IMR-90 (cell line): ENCODE results near the gene NEUROD4. TPM values are rescaled to one million over a fixed set of nuclear protein-coding genes. Genes with fewer than 3 reads are reported as not detected.

Source experiments
- ATAC-seq: fragments of 200-7000 bp; cut with Tn5 transposase; 2 replicates; pipeline ENCODE4 v1.9.1; 2020; ENCODE audit warnings: low read depth, mild to moderate bottlenecking, moderate library complexity
- BruUV-seq: library from RNA; stranded (reverse); fragments of 400-500 nt; replicated peaks from 2 replicates; lab custom pipeline; 2021; lab: Mats Ljungman, UMichigan
- CTCF ChIA-PET: fragments of 300-600 bp; formaldehyde crosslinking; extraction: SDS; loops from one replicate; lab custom pipeline; 2021; ENCODE audit warnings: antibody characterized with exemption; lab: Yijun Ruan, JAX
- POLR2A ChIA-PET: fragments of 300-600 bp; sonication (Branson Sonifier 250); formaldehyde crosslinking; loops from one replicate; lab custom pipeline; 2022; ENCODE audit warnings: antibody characterized with exemption; ENCODE audit not compliant: unreplicated experiment; lab: Charles Lee
- DNase-seq: peaks from one replicate; pipeline ENCODE4 v3.0.0; 2013
- H2AFZ ChIP-seq: replicated peaks from 2 replicates; pipeline ENCODE3; 2013; ENCODE audit warnings: low read length, mild to moderate bottlenecking; ENCODE audit not compliant: poor library complexity
- H2AK5ac ChIP-seq: 2 replicates; pipeline ENCODE4 v1.6.1; 2013; ENCODE audit warnings: low read depth, low read length, inconsistent platforms
- H2AK9ac ChIP-seq: replicated peaks from 2 replicates; pipeline ENCODE3; 2013; ENCODE audit warnings: mild to moderate bottlenecking, low read depth, low read length, moderate library complexity; ENCODE audit not compliant: poor library complexity
- H2BK120ac ChIP-seq: 2 replicates; pipeline ENCODE4 v1.6.1; 2013; ENCODE audit warnings: low read depth, low read length, inconsistent platforms
- H2BK15ac ChIP-seq: 3 replicates; pipeline ENCODE4 v1.6.1; 2013; ENCODE audit warnings: low read depth, low read length, inconsistent platforms
- H2BK20ac ChIP-seq: 2 replicates; pipeline ENCODE4 v1.6.1; 2013; ENCODE audit warnings: low read depth, mild to moderate bottlenecking, inconsistent platforms, low read length, moderate library complexity
- H2BK5ac ChIP-seq: 2 replicates; pipeline ENCODE4 v1.6.1; 2013; ENCODE audit warnings: mild to moderate bottlenecking, low read depth, low read length, inconsistent platforms; ENCODE audit not compliant: poor library complexity, severe bottlenecking
- H3K14ac ChIP-seq: replicated peaks from 2 replicates; pipeline ENCODE4 v1.6.1; 2013; ENCODE audit warnings: low read depth, low read length, inconsistent platforms
- H3K18ac ChIP-seq: 2 replicates; pipeline ENCODE4 v1.6.1; 2013; ENCODE audit warnings: low read depth, low read length, control low read depth
- H3K23ac ChIP-seq: 2 replicates; pipeline ENCODE4 v1.6.1; 2013; ENCODE audit warnings: low read depth, low read length, inconsistent platforms
- H3K27ac ChIP-seq: 2 replicates; pipeline ENCODE4 v1.5.1; 2013; ENCODE audit warnings: mild to moderate bottlenecking, control low read depth, low read length; ENCODE audit not compliant: insufficient read depth
- H3K27me3 ChIP-seq: 2 replicates; pipeline ENCODE4 v1.6.1; 2013; ENCODE audit warnings: low read length; ENCODE audit not compliant: control insufficient read depth, insufficient read depth
- H3K36me3 ChIP-seq: 2 replicates; pipeline ENCODE4 v1.6.1; 2013; ENCODE audit warnings: low read length, mixed read lengths; ENCODE audit not compliant: control insufficient read depth, insufficient read depth
- H3K4ac ChIP-seq: 2 replicates; pipeline ENCODE4 v1.6.1; 2013; ENCODE audit warnings: low read depth, low read length, inconsistent platforms
- H3K4me1 ChIP-seq: 2 replicates; pipeline ENCODE4 v1.6.1; 2013; ENCODE audit warnings: low read length, mixed read lengths; ENCODE audit not compliant: control insufficient read depth, insufficient read depth
- H3K4me2 ChIP-seq: 2 replicates; pipeline ENCODE4 v1.6.1; 2013; ENCODE audit warnings: low read depth, mild to moderate bottlenecking, control low read depth, low read length, moderate library complexity
- H3K4me3 ChIP-seq: 2 replicates; pipeline ENCODE4 v1.5.1; 2013; ENCODE audit warnings: low read depth, mild to moderate bottlenecking, control low read depth, low read length, moderate library complexity; ENCODE audit not compliant: insufficient read depth
- H3K56ac ChIP-seq: 2 replicates; pipeline ENCODE4 v1.6.1; 2013; ENCODE audit warnings: low read length, inconsistent platforms; ENCODE audit not compliant: insufficient read depth; ENCODE audit errors: extremely low read depth
- H3K79me1 ChIP-seq, 2 experiments: 2 replicates each; pipeline ENCODE4 v1.6.1; 2013; ENCODE audit warnings: low read length in 2 of 2, inconsistent platforms in 1 of 2, low read depth in 1 of 2
- H3K9ac ChIP-seq: 2 replicates; pipeline ENCODE4 v1.6.1; 2013; ENCODE audit warnings: low read depth, low read length, control low read depth
- H3K9me1 ChIP-seq: 2 replicates; pipeline ENCODE4 v1.6.1; 2013; ENCODE audit warnings: low read length, inconsistent platforms; ENCODE audit not compliant: insufficient read depth
- H3K9me3 ChIP-seq: 2 replicates; pipeline ENCODE4 v1.6.1; 2013; ENCODE audit warnings: low read length; ENCODE audit not compliant: control insufficient read depth, insufficient read depth
- H4K20me1 ChIP-seq: 2 replicates; pipeline ENCODE4 v1.6.1; 2013; ENCODE audit warnings: low read length, inconsistent platforms; ENCODE audit not compliant: insufficient read depth
- H4K5ac ChIP-seq: 2 replicates; pipeline ENCODE4 v1.6.1; 2013; ENCODE audit warnings: mild to moderate bottlenecking, low read depth, low read length, control low read depth
- H4K8ac ChIP-seq, 2 experiments: 2 replicates each; pipeline ENCODE4 v1.6.1; 2013; ENCODE audit warnings: low read depth in 2 of 2, low read length in 2 of 2, control low read depth in 1 of 2, inconsistent platforms in 1 of 2
- H4K91ac ChIP-seq: 2 replicates; pipeline ENCODE4 v1.6.1; 2013; ENCODE audit warnings: low read depth, low read length, inconsistent platforms; ENCODE audit not compliant: insufficient read depth
- BHLHE40 ChIP-seq: fragments of 150-350 bp; IDR thresholded peaks from 2 replicates; pipeline ENCODE4 v1.6.1; 2016; ENCODE audit warnings: mild to moderate bottlenecking, low read depth, low read length
- CEBPB ChIP-seq: IDR thresholded peaks from 2 replicates; pipeline ENCODE4 v1.6.1; 2012; ENCODE audit warnings: low read depth, low read length, improper control_type of control experiment
- CHD1 ChIP-seq: IDR thresholded peaks from 2 replicates; pipeline ENCODE4 v1.6.1; 2012; ENCODE audit warnings: low read depth, low read length, improper control_type of control experiment
- FOS ChIP-seq: fragments of 150-350 bp; IDR thresholded peaks from 2 replicates; pipeline ENCODE4 v1.6.1; 2016; ENCODE audit warnings: low read depth, low read length
- MAFK ChIP-seq: IDR thresholded peaks from 2 replicates; pipeline ENCODE4 v1.6.1; 2012; ENCODE audit warnings: low read depth, low read length, improper control_type of control experiment
- MAZ ChIP-seq: IDR thresholded peaks from 2 replicates; pipeline ENCODE4 v1.6.1; 2012; ENCODE audit warnings: low read depth, mild to moderate bottlenecking, low read length, improper control_type of control experiment, moderate library complexity, borderline replicate concordance
- MXI1 ChIP-seq: IDR thresholded peaks from 2 replicates; pipeline ENCODE4 v1.6.1; 2012; ENCODE audit warnings: low read depth, mild to moderate bottlenecking, low read length, moderate library complexity, borderline replicate concordance
- NFE2L2 ChIP-seq: fragments of 150-350 bp; IDR thresholded peaks from 2 replicates; pipeline ENCODE4 v1.6.1; 2016; ENCODE audit warnings: low read depth, mild to moderate bottlenecking, low read length
- POLR2A ChIP-seq: IDR thresholded peaks from 2 replicates; pipeline ENCODE4 v1.6.1; 2012; ENCODE audit warnings: mild to moderate bottlenecking, low read depth, low read length
- RAD21 ChIP-seq: IDR thresholded peaks from 2 replicates; pipeline ENCODE4 v1.6.1; 2012; ENCODE audit warnings: low read length, improper control_type of control experiment
- RCOR1 ChIP-seq: IDR thresholded peaks from 2 replicates; pipeline ENCODE4 v1.6.1; 2012; ENCODE audit warnings: mild to moderate bottlenecking, low read length, improper control_type of control experiment; ENCODE audit not compliant: insufficient replicate concordance
- RFX5 ChIP-seq: IDR thresholded peaks from 2 replicates; pipeline ENCODE4 v1.8.0; 2012; ENCODE audit warnings: low read depth, mild to moderate bottlenecking, low read length, moderate library complexity
- SMC3 ChIP-seq: fragments of 150-350 bp; IDR thresholded peaks from 2 replicates; pipeline ENCODE4 v1.6.1; 2016; ENCODE audit warnings: low read depth, mild to moderate bottlenecking, antibody characterized with exemption, low read length, moderate library complexity
- WGBS, 2 experiments: methylation state at CpG; one replicate each; pipeline versions ENCODE4 v1.1.5 to v1.1.7; 2013; ENCODE audit warnings: missing lambda C conversion rate in 2 of 2; ENCODE audit not compliant: insufficient read length in 1 of 2; ENCODE audit errors: extremely low coverage in 2 of 2; 5-methylcytosine and 5-hydroxymethylcytosine counted together
- dilution Hi-C: fragments of 300-500 bp; cut with HindIII; formaldehyde crosslinking; loops from one replicate; pipeline ENCODE4 v1.14.3; 2018; ENCODE audit warnings: low sequenced_read_pairs; ENCODE audit not compliant: unreplicated experiment
- in situ Hi-C: fragments of 300-500 bp; cut with MboI; formaldehyde crosslinking; loops from 3 replicates; pipeline ENCODE4 v1.14.3; 2019; ENCODE audit warnings: low sequenced_read_pairs, inconsistent platforms, mixed read lengths
- intact Hi-C: fragments of 100-400 bp; cut with micrococcal nuclease; formaldehyde crosslinking; loops from 2 replicates; pipeline ENCODE4 v1.10.0; 2022
- polyA plus RNA-seq, 3 experiments: library from polyadenylated mRNA; depleted of rRNA; stranded (reverse); fragments of >200 nt; gene quantifications; 2 replicates each; pipeline ENCODE4 v1.2.3, GENCODE V29; 2012; ENCODE audit warnings: low replicate concordance in 1 of 3
- total RNA-seq: library from RNA; depleted of rRNA; stranded (reverse); fragments of >200 nt; gene quantifications from 2 replicates; pipeline ENCODE4 v1.2.3, GENCODE V29; 2012
- TF ChIP-seq, protein P1 (sequence below): fragments of 150-350 bp; IDR thresholded peaks from 2 replicates; pipeline ENCODE4 v1.6.1; 2016; ENCODE audit warnings: low read depth, mild to moderate bottlenecking, low read length, moderate library complexity, borderline replicate concordance
- TF ChIP-seq, protein P2 (sequence below): conservative IDR thresholded peaks from 2 replicates; pipeline ENCODE4 v1.5.1; 2012; ENCODE audit warnings: mild to moderate bottlenecking, low read depth, low read length, improper control_type of control experiment
- TF ChIP-seq, protein P3 (sequence below): fragments of 150-350 bp; IDR thresholded peaks from 2 replicates; pipeline ENCODE4 v1.6.1; 2017; ENCODE audit warnings: mild to moderate bottlenecking, antibody characterized with exemption, low read length, low read depth

Gene NEUROD4
- total and polyA plus RNA-seq, 2 of the 4 experiments (the other 2 are of a cell fraction), result not detected

DNA sequence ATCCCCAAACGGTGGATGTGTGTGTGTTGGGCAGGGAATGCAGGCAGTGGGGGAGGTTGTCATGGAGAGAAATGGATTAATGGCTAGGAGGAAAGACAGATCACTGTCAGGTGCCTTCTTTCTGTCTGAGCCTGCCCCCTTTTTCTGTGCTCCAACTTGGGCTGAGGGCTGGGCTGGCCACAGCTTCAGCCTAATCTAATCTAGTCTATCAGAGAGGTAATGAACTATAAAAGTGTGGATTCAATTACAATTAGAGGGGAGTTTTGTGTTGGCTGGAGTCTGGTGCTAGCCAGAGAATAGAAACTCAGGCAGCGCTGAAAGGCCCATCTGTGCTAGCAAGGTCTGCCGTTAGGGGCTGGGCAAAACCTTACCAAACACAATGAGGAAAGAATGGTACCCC, 41.2 kb downstream of the NEUROD4 start:
- BruUV-seq, result no TSS peak

More for the DNA sequence above, 41.2 kb downstream of the NEUROD4 start:
- H3K9ac ChIP-seq, result no peak overlapping the region
- dilution Hi-C loops, result no loop called here
- ChIA-PET POLR2A (no interaction called here), CTCF (no interaction called here)
- no peak overlapping the region for H3K4ac ChIP-seq
- no peak overlapping the region for H2BK15ac ChIP-seq
- no peaks in the 10 kb centered on the region for H3K36me3 ChIP-seq
- no peaks in the 10 kb centered on the region for H3K27me3 ChIP-seq
- intact Hi-C loops, result no loop called here
- no peak overlapping the region for H2AK5ac ChIP-seq
- WGBS, 2 experiments, result 0% methylated on average over 1 of the region's 3 CpGs; no CpG with 5 or more reads in 1 of the 2 experiments
- H3K27ac ChIP-seq, result no peak overlapping the region
- ATAC-seq (no peak), DNase-seq (no peak)
- H3K18ac ChIP-seq, result no peak overlapping the region
- no peak overlapping the region for H2BK120ac ChIP-seq
- no peak overlapping the region for H3K4me2 ChIP-seq
- no peaks in the 10 kb centered on the region for H3K79me1 ChIP-seq
- H2AK9ac ChIP-seq, result no peak overlapping the region
- no peak overlapping the region for H4K91ac ChIP-seq
- no peaks in the 10 kb centered on the region for H3K4me1 ChIP-seq
- no peak overlapping the region for H4K8ac ChIP-seq
- H3K9me1 ChIP-seq, result no peaks in the 10 kb centered on the region
- H3K4me3 ChIP-seq, result no peak overlapping the region
- no peak overlapping the region for H3K14ac ChIP-seq
- no peak overlapping the region for H2BK20ac ChIP-seq
- H3K56ac ChIP-seq, result no peak overlapping the region
- H3K23ac ChIP-seq, result no peak overlapping the region
- no peaks in the 10 kb centered on the region for H4K20me1 ChIP-seq
- in situ Hi-C loops, result loop anchor here (25.0 kb wide), 1 partner anchor 299 kb away; no protein-coding TSS in a partner anchor
- H3K9me3 ChIP-seq, result no peaks in the 10 kb centered on the region
- H2AFZ ChIP-seq, result no peak overlapping the region
- H2BK5ac ChIP-seq, result no peak overlapping the region
- H4K5ac ChIP-seq, result no peak overlapping the region
- TF ChIP-seq MAFK (no peak), MAZ (no peak), POLR2A (no peak), NFE2L2 (no peak), CEBPB (no peak), MXI1 (no peak), RAD21 (no peak), FOS (no peak), RFX5 (no peak), SMC3 (no peak), RCOR1 (no peak), CHD1 (no peak), BHLHE40 (no peak)
- TF ChIP-seq, protein P1, sequence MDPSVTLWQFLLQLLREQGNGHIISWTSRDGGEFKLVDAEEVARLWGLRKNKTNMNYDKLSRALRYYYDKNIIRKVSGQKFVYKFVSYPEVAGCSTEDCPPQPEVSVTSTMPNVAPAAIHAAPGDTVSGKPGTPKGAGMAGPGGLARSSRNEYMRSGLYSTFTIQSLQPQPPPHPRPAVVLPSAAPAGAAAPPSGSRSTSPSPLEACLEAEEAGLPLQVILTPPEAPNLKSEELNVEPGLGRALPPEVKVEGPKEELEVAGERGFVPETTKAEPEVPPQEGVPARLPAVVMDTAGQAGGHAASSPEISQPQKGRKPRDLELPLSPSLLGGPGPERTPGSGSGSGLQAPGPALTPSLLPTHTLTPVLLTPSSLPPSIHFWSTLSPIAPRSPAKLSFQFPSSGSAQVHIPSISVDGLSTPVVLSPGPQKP, result no peak
- TF ChIP-seq, protein P2, sequence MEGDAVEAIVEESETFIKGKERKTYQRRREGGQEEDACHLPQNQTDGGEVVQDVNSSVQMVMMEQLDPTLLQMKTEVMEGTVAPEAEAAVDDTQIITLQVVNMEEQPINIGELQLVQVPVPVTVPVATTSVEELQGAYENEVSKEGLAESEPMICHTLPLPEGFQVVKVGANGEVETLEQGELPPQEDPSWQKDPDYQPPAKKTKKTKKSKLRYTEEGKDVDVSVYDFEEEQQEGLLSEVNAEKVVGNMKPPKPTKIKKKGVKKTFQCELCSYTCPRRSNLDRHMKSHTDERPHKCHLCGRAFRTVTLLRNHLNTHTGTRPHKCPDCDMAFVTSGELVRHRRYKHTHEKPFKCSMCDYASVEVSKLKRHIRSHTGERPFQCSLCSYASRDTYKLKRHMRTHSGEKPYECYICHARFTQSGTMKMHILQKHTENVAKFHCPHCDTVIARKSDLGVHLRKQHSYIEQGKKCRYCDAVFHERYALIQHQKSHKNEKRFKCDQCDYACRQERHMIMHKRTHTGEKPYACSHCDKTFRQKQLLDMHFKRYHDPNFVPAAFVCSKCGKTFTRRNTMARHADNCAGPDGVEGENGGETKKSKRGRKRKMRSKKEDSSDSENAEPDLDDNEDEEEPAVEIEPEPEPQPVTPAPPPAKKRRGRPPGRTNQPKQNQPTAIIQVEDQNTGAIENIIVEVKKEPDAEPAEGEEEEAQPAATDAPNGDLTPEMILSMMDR, result no peak
- TF ChIP-seq, protein P3, sequence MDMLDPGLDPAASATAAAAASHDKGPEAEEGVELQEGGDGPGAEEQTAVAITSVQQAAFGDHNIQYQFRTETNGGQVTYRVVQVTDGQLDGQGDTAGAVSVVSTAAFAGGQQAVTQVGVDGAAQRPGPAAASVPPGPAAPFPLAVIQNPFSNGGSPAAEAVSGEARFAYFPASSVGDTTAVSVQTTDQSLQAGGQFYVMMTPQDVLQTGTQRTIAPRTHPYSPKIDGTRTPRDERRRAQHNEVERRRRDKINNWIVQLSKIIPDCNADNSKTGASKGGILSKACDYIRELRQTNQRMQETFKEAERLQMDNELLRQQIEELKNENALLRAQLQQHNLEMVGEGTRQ, result no peak
